K562 (cell line): ENCODE measurements around the gene PAFAH2. TPM values are rescaled to one million over a fixed set of nuclear protein-coding genes. Genes with fewer than 3 reads are reported as not detected.
A peak's percentile ranks its signal among the peaks of the same experiment; 100 is the strongest.

Source experiments
- ATAC-seq: fragments of 200-7000 bp; cut with Tn5 transposase; 3 replicates; pipeline ENCODE4 v1.9.1; 2020; ENCODE audit warnings: moderate library complexity
- BruUV-seq: library from RNA; stranded (reverse); fragments of 400-500 nt; replicated peaks from 2 replicates; lab custom pipeline; 2021; lab: Mats Ljungman, UMichigan
- CTCF ChIA-PET: fragments of 300-600 bp; formaldehyde crosslinking; extraction: SDS; loops from one replicate; lab custom pipeline; 2021; ENCODE audit warnings: low intra/inter-chr PET ratio; lab: Yijun Ruan, JAX
- POLR2A ChIA-PET: fragments of 300-600, 350-650 bp; sonication (Branson Sonifier 250); formaldehyde crosslinking; extraction: SDS; loops from one replicate; lab custom pipeline; 2021; ENCODE audit warnings: antibody characterized with exemption, inconsistent platforms; lab: Yijun Ruan, JAX
- DNase-seq, 4 experiments: peaks; one replicate each; pipeline versions ENCODE4 v3.0.0 to v3.0.0-alpha.2; 2011 to 2018; ENCODE audit warnings: low spot score in 3 of 4, mixed read lengths in 3 of 4; ENCODE audit errors: extremely low read depth in 1 of 4
- FAIRE-seq: peaks from 2 replicates; lab custom pipeline; 2011; peaks lifted over from hg19 to GRCh38; lab: Jason Lieb, UNC
- H2AFZ ChIP-seq: 2 replicates; pipeline ENCODE4 v1.6.0; 2011; ENCODE audit warnings: low read depth, low read length, control low read depth, inconsistent platforms
- H3K27ac ChIP-seq: fragments of 200-600 bp; 3 replicates; pipeline ENCODE4 v1.8.0; 2011; ENCODE audit warnings: low read depth, mild to moderate bottlenecking, control low read depth, inconsistent platforms, low read length, moderate library complexity, mixed read lengths; ENCODE audit errors: extremely low read depth
- H3K27me3 ChIP-seq, 2 experiments: fragments of 300-600 bp in 1 of 2; 2 replicates in 1 of 2; 3 replicates in 1 of 2; pipeline versions ENCODE4 v1.6.0 to v1.8.0; 2011; ENCODE audit warnings: inconsistent platforms in 2 of 2, low read length in 2 of 2, mild to moderate bottlenecking in 1 of 2, mixed read lengths in 1 of 2, moderate library complexity in 1 of 2; ENCODE audit not compliant: control insufficient read depth in 2 of 2, insufficient read depth in 2 of 2
- H3K36me3 ChIP-seq: fragments of 300-600 bp; 3 replicates; pipeline ENCODE4 v1.8.0; 2011; ENCODE audit warnings: mild to moderate bottlenecking, low read length, inconsistent platforms; ENCODE audit not compliant: control insufficient read depth, insufficient read depth
- H3K4me1 ChIP-seq, 2 experiments: fragments of 200-600 bp in 1 of 2; replicated peaks in 1 of 2; 2 replicates in 1 of 2; 3 replicates in 1 of 2; pipeline versions ENCODE4 v1.5.1 to v1.8.0; 2011; ENCODE audit warnings: inconsistent platforms in 2 of 2, low read length in 2 of 2, mild to moderate bottlenecking in 1 of 2, mixed read lengths in 1 of 2, moderate library complexity in 1 of 2; ENCODE audit not compliant: control insufficient read depth in 2 of 2, insufficient read depth in 2 of 2
- H3K4me2 ChIP-seq: 2 replicates; pipeline ENCODE4 v1.6.1; 2011; ENCODE audit warnings: low read length, control low read depth, inconsistent platforms, mixed read lengths; ENCODE audit not compliant: insufficient read depth
- H3K4me3 ChIP-seq: fragments of 200-600 bp; sonication (generic), shearing (Covaris generic); 2 replicates; pipeline ENCODE4 v1.5.1; 2016; ENCODE audit warnings: control low read depth, inconsistent platforms
- H3K79me2 ChIP-seq: fragments of 200-600 bp; 3 replicates; pipeline ENCODE4 v1.8.0; 2011; ENCODE audit warnings: low read length, inconsistent platforms; ENCODE audit not compliant: control insufficient read depth, insufficient read depth
- H3K9ac ChIP-seq, 2 experiments: 2 replicates each; pipeline versions ENCODE4 v1.6.0 to v1.6.1; 2011; ENCODE audit warnings: low read depth in 2 of 2, low read length in 2 of 2, control low read depth in 1 of 2, inconsistent platforms in 1 of 2, mild to moderate bottlenecking in 1 of 2, mixed read lengths in 1 of 2; ENCODE audit not compliant: insufficient read depth in 1 of 2
- H3K9me1 ChIP-seq: one replicate; pipeline ENCODE4 v1.6.0; 2011; ENCODE audit warnings: inconsistent platforms, mild to moderate bottlenecking, low read length, moderate library complexity; ENCODE audit not compliant: control insufficient read depth, insufficient read depth
- H3K9me3 ChIP-seq: replicated peaks from 2 replicates; pipeline ENCODE4 v1.5.1; 2011; ENCODE audit warnings: low read depth, low read length, inconsistent platforms; ENCODE audit not compliant: control insufficient read depth, insufficient read depth
- H4K20me1 ChIP-seq: replicated peaks from 2 replicates; pipeline ENCODE4 v1.6.1; 2011; ENCODE audit warnings: low read length, inconsistent platforms, mixed read lengths; ENCODE audit not compliant: control insufficient read depth, insufficient read depth
- ELF4 ChIP-seq: fragments of 450-650 bp; formaldehyde crosslinking; IDR thresholded peaks from 2 replicates; pipeline ENCODE4 v1.4.0; 2022; ENCODE audit warnings: missing genetic modification characterization
- PPARD ChIP-seq: fragments of 250-450 bp; sonication (Bioruptor Pico); IDR thresholded peaks from 2 replicates; pipeline ENCODE4 v1.8.0; 2022; ENCODE audit warnings: inconsistent platforms, mild to moderate bottlenecking, moderate library complexity
- RFX1 ChIP-seq: fragments of 450-650 bp; IDR thresholded peaks from 2 replicates; pipeline ENCODE4 v1.6.1; 2016; ENCODE audit warnings: mild to moderate bottlenecking, moderate library complexity
- WGBS: fragments of 100-300 bp; shearing (Covaris generic); methylation state at CpG from one replicate; pipeline ENCODE4 v1.1.6; 2016; ENCODE audit warnings: low coverage, mixed read lengths; ENCODE audit not compliant: insufficient coverage; ENCODE audit errors: missing lambda C conversion rate; 5-methylcytosine and 5-hydroxymethylcytosine counted together
- in situ Hi-C: fragments of 300-500 bp; cut with MboI; formaldehyde crosslinking; loops from 4 replicates; pipeline ENCODE4 v1.15.0; 2018; ENCODE audit warnings: inconsistent platforms, mixed read lengths
- intact Hi-C: fragments of 100-400 bp; cut with micrococcal nuclease; formaldehyde crosslinking; loops from 2 replicates; pipeline ENCODE4 v1.14.2; 2022
- polyA plus RNA-seq, 8 experiments: library from polyadenylated mRNA; depleted of rRNA in 4 of 8; stranded (reverse) in 5 of 8; unstranded in 3 of 8; fragments of >200 nt; fragmentation: Nextera tagmentation in 2 of 8; fragmentation: Illumina TruSeq in 1 of 8; extraction: Ambion mirVana in 2 of 8; extraction: Trizol in 1 of 8; gene quantifications; 2 replicates each; pipeline versions ENCODE4 v1.2.1 to v1.2.3, GENCODE V29; 2011 to 2014; ENCODE audit warnings: inconsistent platforms in 1 of 8, missing spikeins in 1 of 8
- total RNA-seq, 7 experiments: library from RNA; depleted of rRNA in 6 of 7; stranded (reverse); fragments of >200 nt in 6 of 7; fragmentation: Illumina TruSeq in 2 of 7; extraction: Trizol in 2 of 7; gene quantifications; 2 replicates each; pipeline versions ENCODE4 v1.2.1 to v1.2.3, GENCODE V29; 2011 to 2021; ENCODE audit warnings: low replicate concordance in 1 of 7
- TF ChIP-seq, protein P1 (sequence below): conservative IDR thresholded peaks from 2 replicates; pipeline ENCODE4 v1.6.1; 2011; ENCODE audit warnings: low read depth, mild to moderate bottlenecking, low read length; ENCODE audit not compliant: control insufficient read depth

PAFAH2 gene
- total and polyA plus RNA-seq, 9 of the 15 experiments (the other 6 are each of a cell fraction or from before 2014, with no cell fraction given) = 4.2 to 10.9 (median 6.8) TPM

DNA sequence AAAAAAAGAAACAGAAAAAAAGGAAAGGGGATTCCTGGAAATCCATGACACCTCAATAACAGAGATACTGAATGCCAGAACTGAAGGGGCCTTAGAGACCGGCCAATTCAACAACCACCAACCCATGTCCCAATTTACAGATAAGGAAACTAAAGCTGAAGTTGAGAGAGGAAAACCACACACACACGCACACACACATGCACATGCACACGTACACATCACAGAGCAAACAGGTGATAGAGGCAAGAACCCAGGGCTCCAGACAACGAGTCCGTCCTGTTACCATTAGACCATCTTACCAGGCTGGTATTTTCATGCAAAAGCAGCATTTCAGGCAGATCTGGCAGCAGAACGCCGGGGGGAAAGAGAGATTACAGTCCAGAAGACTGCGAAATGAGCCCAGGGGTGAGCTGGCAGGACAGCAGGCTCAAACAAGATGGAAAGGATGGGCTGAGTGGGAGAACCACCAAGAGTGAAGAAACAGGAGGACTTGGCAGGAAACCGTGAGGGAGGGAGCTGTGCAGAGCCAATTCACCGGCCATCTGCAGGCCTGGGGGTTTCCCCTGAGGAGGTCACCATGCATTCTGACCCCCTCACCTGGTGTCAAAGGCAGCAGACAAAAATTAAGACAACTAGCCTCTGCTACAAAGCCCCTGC lies 43.5 kb downstream of the PAFAH2 start:
- no peaks in the 10 kb centered on the region for H4K20me1 ChIP-seq
- no peaks in the 10 kb centered on the region for H3K79me2 ChIP-seq
- DNase-seq = no peak
- no peak for FAIRE-seq
- H3K9me3 ChIP-seq = peaks cover 4% of the 10 kb centered on the region
- POLR2A ChIA-PET = interaction anchor here (0.6 to 2.3 kb wide), 7 partner anchors 15 to 66 kb away, joined by 3 to 7 read pairs (median 4); no protein-coding TSS in a partner anchor
- no peak overlapping the region; a peak in 1 of 4 replicates for H3K9ac ChIP-seq
- H2AFZ ChIP-seq = peak overlapping the region; percentile 54
- ATAC-seq = peak; percentile 52; the same call in 2 of the 3 replicates
- intact Hi-C loops (no loop called here), in situ Hi-C loops (no loop called here)
- 0 out of 5 replicates have a peak, but pooled peaks cover 0 to 4% of the 10 kb centered on the region in 2 experiments for H3K4me1 ChIP-seq
- no peak overlapping the region for H3K4me3 ChIP-seq
- no TSS peak for BruUV-seq
- H3K4me2 ChIP-seq = no peak overlapping the region; the same call in 1 of the 2 replicates
- CTCF ChIA-PET = no interaction called here
- WGBS = 24% methylated on average over 10 of the region's 10 CpGs
- no peaks in the 10 kb centered on the region for H3K27me3 ChIP-seq
- TF ChIP-seq, protein P1, sequence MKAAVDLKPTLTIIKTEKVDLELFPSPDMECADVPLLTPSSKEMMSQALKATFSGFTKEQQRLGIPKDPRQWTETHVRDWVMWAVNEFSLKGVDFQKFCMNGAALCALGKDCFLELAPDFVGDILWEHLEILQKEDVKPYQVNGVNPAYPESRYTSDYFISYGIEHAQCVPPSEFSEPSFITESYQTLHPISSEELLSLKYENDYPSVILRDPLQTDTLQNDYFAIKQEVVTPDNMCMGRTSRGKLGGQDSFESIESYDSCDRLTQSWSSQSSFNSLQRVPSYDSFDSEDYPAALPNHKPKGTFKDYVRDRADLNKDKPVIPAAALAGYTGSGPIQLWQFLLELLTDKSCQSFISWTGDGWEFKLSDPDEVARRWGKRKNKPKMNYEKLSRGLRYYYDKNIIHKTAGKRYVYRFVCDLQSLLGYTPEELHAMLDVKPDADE = no peak
- TF ChIP-seq RFX1 (no peak), ELF4 (CRISPR knock-in tag) (no peak), PPARD (CRISPR knock-in tag) (no peak)
- no peak overlapping the region for H3K27ac ChIP-seq
- no peaks in the 10 kb centered on the region for H3K9me1 ChIP-seq
- peaks cover 8% of the 10 kb centered on the region; the same call in 1 of the 3 replicates for H3K36me3 ChIP-seq
